GM23338 (cell line): Measurements from ENCODE around the gene ELAVL4. TPM values are rescaled to one million over a fixed set of nuclear protein-coding genes. Genes with fewer than 3 reads are reported as not detected.

Experiments
- ATAC-seq: fragments of 200-7000 bp; cut with Tn5 transposase; 3 replicates; pipeline ENCODE4 v1.9.1; 2020
- DNase-seq: peaks from one replicate; pipeline ENCODE4 v3.0.0-alpha.2; 2015; ENCODE audit warnings: low spot score
- H2AFZ ChIP-seq: fragments of 200-600 bp; sonication (generic); 2 replicates; pipeline ENCODE4 v1.8.0; 2016; ENCODE audit warnings: antibody characterized with exemption, mild to moderate bottlenecking, moderate library complexity
- H3F3A ChIP-seq: fragments of 200-600 bp; sonication (generic); replicated peaks from 2 replicates; pipeline ENCODE4 v1.8.0; 2017; ENCODE audit warnings: antibody characterized with exemption, mixed run types, low read depth
- H3K27ac ChIP-seq: fragments of 200-600 bp; sonication (generic); 2 replicates; pipeline ENCODE4 v1.6.1; 2016; ENCODE audit warnings: low read depth
- H3K27me3 ChIP-seq: fragments of 200-600 bp; sonication (generic); 2 replicates; pipeline ENCODE4 v1.8.0; 2016; ENCODE audit warnings: mild to moderate bottlenecking, mixed run types, moderate library complexity; ENCODE audit not compliant: insufficient read depth
- H3K36me3 ChIP-seq: fragments of 200-600 bp; sonication (generic); 2 replicates; pipeline ENCODE4 v1.8.0; 2016; ENCODE audit warnings: mild to moderate bottlenecking; ENCODE audit not compliant: insufficient read depth
- H3K4me1 ChIP-seq: fragments of 200-600 bp; sonication (generic); 2 replicates; pipeline ENCODE4 v1.8.0; 2016; ENCODE audit warnings: mild to moderate bottlenecking, moderate library complexity; ENCODE audit not compliant: insufficient read depth
- H3K4me2 ChIP-seq: fragments of 200-600 bp; sonication (generic); 2 replicates; pipeline ENCODE4 v1.7.1; 2017; ENCODE audit warnings: mixed run types
- H3K4me3 ChIP-seq: fragments of 200-600 bp; sonication (generic); 2 replicates; pipeline ENCODE4 v1.6.1; 2016; ENCODE audit warnings: mixed run types
- H3K79me2 ChIP-seq: fragments of 200-600 bp; sonication (generic); replicated peaks from 2 replicates; pipeline ENCODE4 v1.8.0; 2017; ENCODE audit warnings: mild to moderate bottlenecking; ENCODE audit not compliant: insufficient read depth
- H3K9me2 ChIP-seq: fragments of 200-600 bp; sonication (generic); 2 replicates; pipeline ENCODE4 v1.8.0; 2017; ENCODE audit not compliant: insufficient read depth
- H4K20me1 ChIP-seq: fragments of 200-600 bp; sonication (generic); replicated peaks from 2 replicates; pipeline ENCODE4 v1.8.0; 2017; ENCODE audit warnings: mild to moderate bottlenecking; ENCODE audit not compliant: insufficient read depth
- H3K27ac Mint-ChIP-seq: 2 replicates; pipeline ENCODE4 v1.8.0; 2020; ENCODE audit warnings: inconsistent platforms, mild to moderate bottlenecking, moderate library complexity, mixed read lengths
- H3K27me3 Mint-ChIP-seq: 3 replicates; pipeline ENCODE4 v1.8.0; 2022; ENCODE audit warnings: low read depth, mild to moderate bottlenecking, moderate library complexity, mixed read lengths, inconsistent platforms; ENCODE audit not compliant: insufficient read depth, poor library complexity
- H3K36me3 Mint-ChIP-seq: 3 replicates; pipeline ENCODE4 v1.8.0; 2021; ENCODE audit warnings: low read depth, mild to moderate bottlenecking, inconsistent platforms, moderate library complexity, mixed read lengths
- H3K4me1 Mint-ChIP-seq: 3 replicates; pipeline ENCODE4 v1.8.0; 2020; ENCODE audit warnings: mild to moderate bottlenecking, inconsistent platforms, mixed read lengths
- H3K4me3 Mint-ChIP-seq: 3 replicates; pipeline ENCODE4 v1.8.0; 2021; ENCODE audit warnings: moderate library complexity, mild to moderate bottlenecking, inconsistent platforms, mixed read lengths
- H3K9me3 Mint-ChIP-seq: 3 replicates; pipeline ENCODE4 v1.8.0; 2020; ENCODE audit warnings: moderate library complexity, mild to moderate bottlenecking, inconsistent platforms, mixed read lengths
- EZH2 ChIP-seq: fragments of 200-600 bp; sonication (generic); IDR thresholded peaks from one replicate; pipeline ENCODE4 v1.8.0; 2017; ENCODE audit warnings: antibody characterized with exemption, mild to moderate bottlenecking, low read depth; ENCODE audit not compliant: unreplicated experiment
- JUNB ChIP-seq: IDR thresholded peaks from one replicate; pipeline ENCODE4 v1.6.1; 2016; ENCODE audit warnings: antibody characterized with exemption; ENCODE audit not compliant: unreplicated experiment
- POLR2AphosphoS5 ChIP-seq: IDR thresholded peaks from 2 replicates; pipeline ENCODE4 v1.6.1; 2016; ENCODE audit warnings: antibody characterized with exemption, low read depth
- STAT1 ChIP-seq: IDR thresholded peaks from one replicate; pipeline ENCODE4 v1.6.1; 2016; ENCODE audit warnings: antibody characterized with exemption; ENCODE audit not compliant: unreplicated experiment
- ZNF114 ChIP-seq: fragments of 250-450 bp; sonication (Bioruptor Pico); IDR thresholded peaks from 2 replicates; pipeline ENCODE4 v1.5.0; 2020; ENCODE audit warnings: mild to moderate bottlenecking, moderate library complexity
- ZNF331 ChIP-seq: fragments of 250-450 bp; sonication (Bioruptor Pico); IDR thresholded peaks from 2 replicates; pipeline ENCODE4 v1.5.0; 2020; ENCODE audit warnings: low read depth, mild to moderate bottlenecking, moderate library complexity
- polyA plus RNA-seq: library from polyadenylated mRNA; unstranded; fragments of >200 nt; fragmentation: Nextera tagmentation; extraction: Ambion mirVana; gene quantifications from 2 replicates; pipeline ENCODE4 v1.2.1, GENCODE V29; 2016
- total RNA-seq: library from RNA; depleted of rRNA; stranded (reverse); fragments of >200 nt; shearing (Covaris generic); gene quantifications from 2 replicates; pipeline ENCODE4 v1.2.3, GENCODE V29; 2014
- TF ChIP-seq, protein P1 (sequence below), 2 experiments: fragments of 200-600 bp in 1 of 2; sonication (generic) in 1 of 2; conservative IDR thresholded peaks; 2 replicates each; pipeline versions ENCODE4 v1.5.1 to v1.6.1; 2016 to 2017; ENCODE audit warnings: antibody characterized with exemption in 2 of 2, low read depth in 2 of 2, mild to moderate bottlenecking in 2 of 2, moderate library complexity in 1 of 2
- TF ChIP-seq, protein P2 (sequence below): IDR thresholded peaks from one replicate; pipeline ENCODE4 v1.6.1; 2018; ENCODE audit warnings: antibody characterized with exemption; ENCODE audit not compliant: unreplicated experiment

ELAVL4 gene
- total and polyA plus RNA-seq, 2 experiments from 2014 or later: 1.4 to 1.9 TPM

GRCh38 chr1:50214717-50215116, 106.0 kb downstream of the ELAVL4 start:
- H3K4me3 ChIP-seq: no peak overlapping the region
- H3K4me1 ChIP-seq: no peaks in the 10 kb centered on the region
- H3F3A ChIP-seq: no peaks in the 10 kb centered on the region
- Mint-ChIP-seq H3K27me3 (peaks cover 3% of the 10 kb centered on the region), H3K4me3 (no peak overlapping the region), H3K27ac (no peak overlapping the region), H3K36me3 (no peaks in the 10 kb centered on the region), H3K4me1 (no peaks in the 10 kb centered on the region), H3K9me3 (no peaks in the 10 kb centered on the region)
- H3K79me2 ChIP-seq: no peaks in the 10 kb centered on the region
- H3K9me2 ChIP-seq: 0 out of 2 replicates have a peak, but pooled peaks cover 5% of the 10 kb centered on the region
- no peaks in the 10 kb centered on the region for H4K20me1 ChIP-seq
- TF ChIP-seq POLR2AphosphoS5 (no peak), EZH2 (no peak), ZNF114 (CRISPR knock-in tag) (no peak)
- TF ChIP-seq, protein P1, sequence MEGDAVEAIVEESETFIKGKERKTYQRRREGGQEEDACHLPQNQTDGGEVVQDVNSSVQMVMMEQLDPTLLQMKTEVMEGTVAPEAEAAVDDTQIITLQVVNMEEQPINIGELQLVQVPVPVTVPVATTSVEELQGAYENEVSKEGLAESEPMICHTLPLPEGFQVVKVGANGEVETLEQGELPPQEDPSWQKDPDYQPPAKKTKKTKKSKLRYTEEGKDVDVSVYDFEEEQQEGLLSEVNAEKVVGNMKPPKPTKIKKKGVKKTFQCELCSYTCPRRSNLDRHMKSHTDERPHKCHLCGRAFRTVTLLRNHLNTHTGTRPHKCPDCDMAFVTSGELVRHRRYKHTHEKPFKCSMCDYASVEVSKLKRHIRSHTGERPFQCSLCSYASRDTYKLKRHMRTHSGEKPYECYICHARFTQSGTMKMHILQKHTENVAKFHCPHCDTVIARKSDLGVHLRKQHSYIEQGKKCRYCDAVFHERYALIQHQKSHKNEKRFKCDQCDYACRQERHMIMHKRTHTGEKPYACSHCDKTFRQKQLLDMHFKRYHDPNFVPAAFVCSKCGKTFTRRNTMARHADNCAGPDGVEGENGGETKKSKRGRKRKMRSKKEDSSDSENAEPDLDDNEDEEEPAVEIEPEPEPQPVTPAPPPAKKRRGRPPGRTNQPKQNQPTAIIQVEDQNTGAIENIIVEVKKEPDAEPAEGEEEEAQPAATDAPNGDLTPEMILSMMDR (conservative IDR thresholded peaks at IDR 0.05; ENCODE audit: low read depth in 2 of 2): no peak
- TF ChIP-seq, protein P2, sequence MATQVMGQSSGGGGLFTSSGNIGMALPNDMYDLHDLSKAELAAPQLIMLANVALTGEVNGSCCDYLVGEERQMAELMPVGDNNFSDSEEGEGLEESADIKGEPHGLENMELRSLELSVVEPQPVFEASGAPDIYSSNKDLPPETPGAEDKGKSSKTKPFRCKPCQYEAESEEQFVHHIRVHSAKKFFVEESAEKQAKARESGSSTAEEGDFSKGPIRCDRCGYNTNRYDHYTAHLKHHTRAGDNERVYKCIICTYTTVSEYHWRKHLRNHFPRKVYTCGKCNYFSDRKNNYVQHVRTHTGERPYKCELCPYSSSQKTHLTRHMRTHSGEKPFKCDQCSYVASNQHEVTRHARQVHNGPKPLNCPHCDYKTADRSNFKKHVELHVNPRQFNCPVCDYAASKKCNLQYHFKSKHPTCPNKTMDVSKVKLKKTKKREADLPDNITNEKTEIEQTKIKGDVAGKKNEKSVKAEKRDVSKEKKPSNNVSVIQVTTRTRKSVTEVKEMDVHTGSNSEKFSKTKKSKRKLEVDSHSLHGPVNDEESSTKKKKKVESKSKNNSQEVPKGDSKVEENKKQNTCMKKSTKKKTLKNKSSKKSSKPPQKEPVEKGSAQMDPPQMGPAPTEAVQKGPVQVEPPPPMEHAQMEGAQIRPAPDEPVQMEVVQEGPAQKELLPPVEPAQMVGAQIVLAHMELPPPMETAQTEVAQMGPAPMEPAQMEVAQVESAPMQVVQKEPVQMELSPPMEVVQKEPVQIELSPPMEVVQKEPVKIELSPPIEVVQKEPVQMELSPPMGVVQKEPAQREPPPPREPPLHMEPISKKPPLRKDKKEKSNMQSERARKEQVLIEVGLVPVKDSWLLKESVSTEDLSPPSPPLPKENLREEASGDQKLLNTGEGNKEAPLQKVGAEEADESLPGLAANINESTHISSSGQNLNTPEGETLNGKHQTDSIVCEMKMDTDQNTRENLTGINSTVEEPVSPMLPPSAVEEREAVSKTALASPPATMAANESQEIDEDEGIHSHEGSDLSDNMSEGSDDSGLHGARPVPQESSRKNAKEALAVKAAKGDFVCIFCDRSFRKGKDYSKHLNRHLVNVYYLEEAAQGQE: no peak
- no peak overlapping the region for H2AFZ ChIP-seq
- ATAC-seq (peak; percentile 38; the same call in 1 of the 3 replicates), DNase-seq (no peak)
- no peak overlapping the region for H3K27ac ChIP-seq
- H3K36me3 ChIP-seq: no peaks in the 10 kb centered on the region
- no peaks in the 10 kb centered on the region for H3K27me3 ChIP-seq
- H3K4me2 ChIP-seq: no peak overlapping the region

DNA sequence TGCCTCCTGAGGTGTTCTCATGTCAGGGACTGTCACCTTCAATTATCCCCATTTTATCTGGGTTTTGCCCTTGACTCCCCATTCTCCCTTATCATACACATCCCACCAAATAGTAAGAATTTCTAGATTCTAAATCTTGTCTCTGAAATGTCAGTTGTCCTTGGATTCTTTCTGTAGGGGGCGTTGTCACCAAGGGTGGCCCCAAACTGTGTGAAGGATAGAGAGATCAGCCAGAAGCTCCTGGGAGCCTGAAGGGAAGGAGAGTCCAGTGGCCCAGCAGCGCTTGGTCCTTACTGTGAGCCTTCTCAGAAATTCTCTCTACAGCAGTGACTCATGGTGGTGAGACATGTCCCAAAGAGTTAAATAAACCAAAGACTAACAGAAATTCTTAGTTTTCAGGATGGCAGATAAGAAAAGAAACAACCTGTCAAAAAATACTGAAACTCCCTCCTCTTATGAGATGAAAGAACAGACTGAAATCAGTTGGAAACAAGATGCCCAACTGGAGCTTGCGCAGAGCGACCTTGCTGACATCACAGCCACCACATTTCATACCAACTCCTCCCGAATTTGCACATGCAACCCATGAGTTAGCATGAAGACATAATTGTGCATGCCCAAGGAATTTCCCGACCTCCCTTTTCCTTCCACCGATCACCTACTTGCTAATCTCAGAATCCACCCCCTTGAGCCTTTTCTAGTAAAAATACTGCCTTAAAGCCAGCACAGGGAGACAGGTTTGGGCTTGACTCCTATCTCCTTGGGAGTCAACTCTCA, 109.8 kb downstream of the ELAVL4 start:
- H3K79me2 ChIP-seq: no peaks in the 10 kb centered on the region
- Mint-ChIP-seq H3K9me3 (no peaks in the 10 kb centered on the region; the same call in 2 of the 3 replicates), H3K27me3 (peaks cover 3% of the 10 kb centered on the region), H3K36me3 (no peaks in the 10 kb centered on the region), H3K27ac (no peak overlapping the region), H3K4me3 (no peak overlapping the region), H3K4me1 (no peaks in the 10 kb centered on the region)
- H3K27me3 ChIP-seq: no peaks in the 10 kb centered on the region
- DNase-seq (peak; percentile 30), ATAC-seq (no peak; the same call in 2 of the 3 replicates)
- no peaks in the 10 kb centered on the region for H3K4me1 ChIP-seq
- H3K4me3 ChIP-seq: no peak overlapping the region
- H2AFZ ChIP-seq: no peak overlapping the region
- no peak overlapping the region for H3K27ac ChIP-seq
- no peaks in the 10 kb centered on the region for H3F3A ChIP-seq
- H3K36me3 ChIP-seq: no peaks in the 10 kb centered on the region
- H4K20me1 ChIP-seq: no peaks in the 10 kb centered on the region
- H3K4me2 ChIP-seq: no peak overlapping the region
- 0 out of 2 replicates have a peak, but pooled peaks cover 4% of the 10 kb centered on the region for H3K9me2 ChIP-seq
- TF ChIP-seq ZNF331 (CRISPR knock-in tag) (no peak), EZH2 (no peak), STAT1 (no peak), JUNB (no peak)
- TF ChIP-seq, protein P1 (conservative IDR thresholded peaks at IDR 0.05; ENCODE audit: low read depth in 2 of 2): peak; percentile 44 to 58
